SK-N-SH (cell line): ENCODE data around the gene CDC73. TPM values are rescaled to one million over a fixed set of nuclear protein-coding genes. Genes with fewer than 3 reads are reported as not detected.
"Not testable (repeated sequence)": the region's sequence is repeated elsewhere in the genome, so short reads cannot be mapped to it uniquely, and the experiment has no call there.

Experiments
- CTCF ChIA-PET: fragments of 300-600, 350-600 bp; formaldehyde crosslinking; extraction: SDS; loops from one replicate; lab custom pipeline; 2021; lab: Yijun Ruan, JAX
- POLR2A ChIA-PET: fragments of 350-600 bp; sonication (Branson Sonifier 250); formaldehyde crosslinking; extraction: SDS; loops from one replicate; lab custom pipeline; 2020; ENCODE audit warnings: antibody characterized with exemption, inconsistent platforms; lab: Yijun Ruan, JAX
- DNase-seq: peaks from one replicate; pipeline ENCODE4 v3.0.0; 2012
- H2AFZ ChIP-seq: fragments of 200-600 bp; sonication (generic); 2 replicates; pipeline ENCODE4 v1.8.1; 2016; ENCODE audit warnings: antibody characterized with exemption, mild to moderate bottlenecking, low read depth
- H3F3A ChIP-seq: fragments of 200-600 bp; sonication (generic); replicated peaks from 2 replicates; pipeline ENCODE3; 2016; ENCODE audit warnings: antibody characterized with exemption, mild to moderate bottlenecking; ENCODE audit not compliant: insufficient read depth
- H3K27ac ChIP-seq, 2 experiments: fragments of 200-500 bp in 1 of 2; fragments of 200-600 bp in 1 of 2; sonication (Bioruptor generic) in 1 of 2; sonication (generic), shearing (Covaris generic) in 1 of 2; 2 replicates each; pipeline versions ENCODE4 v1.5.1 to v1.6.1; 2014 to 2016; ENCODE audit warnings: low read depth in 2 of 2, inconsistent platforms in 1 of 2, low read length in 1 of 2, mild to moderate bottlenecking in 1 of 2, mixed read lengths in 1 of 2
- H3K27me3 ChIP-seq: fragments of 200-600 bp; sonication (generic), shearing (Covaris generic); 2 replicates; pipeline ENCODE4 v1.6.1; 2016; ENCODE audit warnings: mixed run types; ENCODE audit not compliant: insufficient read depth
- H3K36me3 ChIP-seq, 2 experiments: fragments of 200-500 bp in 1 of 2; fragments of 200-600 bp in 1 of 2; sonication (Bioruptor generic) in 1 of 2; sonication (generic) in 1 of 2; replicated peaks in 1 of 2; 2 replicates each; pipeline versions ENCODE3 to v1.5.1; 2014 to 2016; ENCODE audit warnings: low read length in 1 of 2, mild to moderate bottlenecking in 1 of 2; ENCODE audit not compliant: insufficient read depth in 2 of 2, control insufficient read depth in 1 of 2
- H3K4me1 ChIP-seq, 2 experiments: fragments of 200-500 bp in 1 of 2; fragments of 200-600 bp in 1 of 2; sonication (Bioruptor generic) in 1 of 2; sonication (generic), shearing (Covaris generic) in 1 of 2; 2 replicates each; pipeline versions ENCODE4 v1.5.1 to v1.6.1; 2014 to 2016; ENCODE audit warnings: low read depth in 1 of 2, low read length in 1 of 2, mixed run types in 1 of 2; ENCODE audit not compliant: insufficient read depth in 2 of 2, control insufficient read depth in 1 of 2
- H3K4me2 ChIP-seq: fragments of 200-600 bp; sonication (generic), shearing (Covaris generic); 2 replicates; pipeline ENCODE4 v1.6.1; 2017; ENCODE audit warnings: mixed run types
- H3K4me3 ChIP-seq, 2 experiments: fragments of 200-500 bp in 1 of 2; fragments of 200-600 bp in 1 of 2; sonication (Bioruptor generic) in 1 of 2; sonication (generic), shearing (Covaris generic) in 1 of 2; 2 replicates each; pipeline versions ENCODE4 v1.5.1 to v1.8.1; 2014 to 2016; ENCODE audit warnings: low read depth in 2 of 2, inconsistent platforms in 1 of 2, low read length in 1 of 2, mild to moderate bottlenecking in 1 of 2, mixed read lengths in 1 of 2, moderate library complexity in 1 of 2
- H3K79me2 ChIP-seq: fragments of 200-600 bp; sonication (generic); 2 replicates; pipeline ENCODE4 v1.8.1; 2017; ENCODE audit warnings: mild to moderate bottlenecking; ENCODE audit not compliant: insufficient read depth
- H3K9ac ChIP-seq: fragments of 200-600 bp; sonication (generic); 2 replicates; pipeline ENCODE4 v1.6.1; 2017; ENCODE audit warnings: mixed run types
- H3K9me2 ChIP-seq: fragments of 200-600 bp; sonication (generic); 2 replicates; pipeline ENCODE4 v1.6.1; 2017; ENCODE audit warnings: mixed run types
- H3K9me3 ChIP-seq: fragments of 200-600 bp; sonication (generic); 2 replicates; pipeline ENCODE4 v1.6.1; 2017; ENCODE audit warnings: mixed run types, mild to moderate bottlenecking, moderate library complexity
- H4K20me1 ChIP-seq: fragments of 200-600 bp; sonication (generic); 2 replicates; pipeline ENCODE4 v1.6.1; 2017; ENCODE audit warnings: mild to moderate bottlenecking, mixed run types; ENCODE audit not compliant: insufficient read depth
- CTCF ChIP-seq: fragments of 200-600 bp; sonication (generic); IDR thresholded peaks from 2 replicates; pipeline ENCODE4 v1.6.1; 2017; ENCODE audit warnings: antibody characterized with exemption, mild to moderate bottlenecking, moderate library complexity
- ELF1 ChIP-seq: IDR thresholded peaks from 2 replicates; pipeline ENCODE4 v1.4.0; 2012
- EP300 ChIP-seq, 2 experiments: IDR thresholded peaks; 2 replicates each; pipeline versions ENCODE4 v1.4.0 to v1.6.1; 2012; ENCODE audit warnings: borderline replicate concordance in 1 of 2, low read depth in 1 of 2, low read length in 1 of 2
- EZH2phosphoT487 ChIP-seq: fragments of 200-600 bp; sonication (generic); IDR thresholded peaks from 2 replicates; pipeline ENCODE4 v1.6.1; 2017; ENCODE audit warnings: low read depth, mixed run types, mild to moderate bottlenecking, antibody characterized with exemption, moderate library complexity, borderline replicate concordance
- GABPA ChIP-seq: IDR thresholded peaks from 2 replicates; pipeline ENCODE4 v1.4.0; 2012; ENCODE audit warnings: low read depth, mild to moderate bottlenecking
- GATA2 ChIP-seq: sonication (generic); formaldehyde crosslinking; IDR thresholded peaks from 2 replicates; pipeline ENCODE4 v1.5.0; 2020; ENCODE audit warnings: mild to moderate bottlenecking, missing genetic modification reagents
- IRF3 ChIP-seq: fragments of 150-350 bp; IDR thresholded peaks from 2 replicates; pipeline ENCODE4 v1.6.1; 2016; ENCODE audit warnings: mild to moderate bottlenecking, low read depth, low read length
- JUND ChIP-seq: IDR thresholded peaks from 2 replicates; pipeline ENCODE4 v1.4.0; 2012
- NFIC ChIP-seq: IDR thresholded peaks from 2 replicates; pipeline ENCODE4 v1.4.0; 2012; ENCODE audit warnings: borderline replicate concordance
- NRF1 ChIP-seq: IDR thresholded peaks from 2 replicates; pipeline ENCODE4 v1.6.1; 2012; ENCODE audit warnings: low read depth, mild to moderate bottlenecking, low read length
- POLR2AphosphoS5 ChIP-seq: IDR thresholded peaks from 2 replicates; pipeline ENCODE4 v1.6.1; 2012; ENCODE audit warnings: low read depth, low read length
- RAD21 ChIP-seq: IDR thresholded peaks from 2 replicates; pipeline ENCODE4 v1.6.1; 2012; ENCODE audit warnings: mild to moderate bottlenecking, low read length
- RCOR1 ChIP-seq: fragments of 150-350 bp; IDR thresholded peaks from 2 replicates; pipeline ENCODE4 v1.6.1; 2017; ENCODE audit warnings: antibody characterized with exemption, low read length
- RFX5 ChIP-seq: IDR thresholded peaks from 2 replicates; pipeline ENCODE4 v1.6.1; 2012; ENCODE audit warnings: mild to moderate bottlenecking, improper control_type of control experiment, low read length
- SMC3 ChIP-seq: IDR thresholded peaks from 2 replicates; pipeline ENCODE4 v1.6.1; 2012; ENCODE audit warnings: low read depth, low read length, improper control_type of control experiment
- TCF12 ChIP-seq: IDR thresholded peaks from 2 replicates; pipeline ENCODE4 v1.4.0; 2012
- TEAD4 ChIP-seq: IDR thresholded peaks from 2 replicates; pipeline ENCODE4 v1.4.0; 2012; ENCODE audit warnings: mild to moderate bottlenecking, borderline replicate concordance; ENCODE audit not compliant: insufficient read depth
- USF2 ChIP-seq: fragments of 150-350 bp; IDR thresholded peaks from 2 replicates; pipeline ENCODE4 v1.6.1; 2017; ENCODE audit warnings: antibody characterized with exemption, low read length, low read depth, borderline replicate concordance
- ZBTB33 ChIP-seq: IDR thresholded peaks from 2 replicates; pipeline ENCODE4 v1.4.0; 2012; ENCODE audit warnings: low read depth, borderline replicate concordance
- WGBS: methylation state at CpG from one replicate; pipeline ENCODE4 v1.1.6; 2017; ENCODE audit warnings: low lambda C conversion rate; 5-methylcytosine and 5-hydroxymethylcytosine counted together
- polyA plus RNA-seq, 3 experiments: library from polyadenylated mRNA; depleted of rRNA; stranded (reverse); fragments of >200 nt; gene quantifications; 2 replicates each; pipeline ENCODE4 v1.2.3, GENCODE V29; 2012

CDC73 gene
- polyA plus RNA-seq, 1 of the 3 experiments (the other 2 are of a cell fraction): 13.4 TPM

GRCh38 chr1:193222056-193222615, 100.3 kb downstream of the CDC73 start (continued):
- TF ChIP-seq EP300 (IDR thresholded peaks at IDR 0.05; ENCODE audit: borderline replicate concordance in 1 of 2, low read depth in 1 of 2, low read length in 1 of 2): no peak
- no peak for TF ChIP-seq CTCF
- TF ChIP-seq ZBTB33: no peak
- no peak for TF ChIP-seq GABPA
- no peak for TF ChIP-seq TCF12
- no peak for TF ChIP-seq RAD21
- no peak for TF ChIP-seq USF2
- TF ChIP-seq NRF1: no peak
- TF ChIP-seq, all 33 proteins: peak for 0

- WGBS: 91% methylated on average over 3 of the region's 3 CpGs
- Histone ChIP-seq H3K27me3 (no peaks in the 10 kb centered on the region), H3K36me3 (peaks cover 12 to 38% of the 10 kb centered on the region in 2 experiments), H2AFZ (no peak overlapping the region), H3K27ac (no peak overlapping the region), H3K4me3 (no peak overlapping the region), H3K9me3 (no peaks in the 10 kb centered on the region), H3F3A (peaks cover 4% of the 10 kb centered on the region), H3K79me2 (peaks cover 21% of the 10 kb centered on the region), H3K9ac (no peak overlapping the region), H3K4me1 (no peaks in the 10 kb centered on the region), H3K4me2 (no peak overlapping the region), H4K20me1 (no peaks in the 10 kb centered on the region)
- DNase-seq: no peak
- POLR2A ChIA-PET: no interaction called here
- TF ChIP-seq POLR2AphosphoS5 (no peak), EZH2phosphoT487 (no peak), RAD21 (no peak), GATA2 (no peak), RCOR1 (no peak), JUND (no peak), NFIC (no peak), ZBTB33 (no peak), RFX5 (no peak), IRF3 (no peak), ELF1 (no peak), SMC3 (no peak), TEAD4 (no peak), TCF12 (no peak), EP300 (IDR thresholded peaks at IDR 0.05; ENCODE audit: borderline replicate concordance in 1 of 2, low read depth in 1 of 2, low read length in 1 of 2) (no peak)
- TF ChIP-seq, all 33 proteins: peak for 0
- CTCF ChIA-PET: no interaction called here
- no peaks in the 10 kb centered on the region for H3K9me2 ChIP-seq
Measured at GRCh38 chr1:193229136-193229535, 107.3 kb downstream of the CDC73 start.

- H3F3A ChIP-seq, H3K4me3 ChIP-seq, H3K9ac ChIP-seq, DNase-seq, H3K4me1 ChIP-seq, H4K20me1 ChIP-seq, H3K27me3 ChIP-seq, H3K4me2 ChIP-seq, H3K9me2 ChIP-seq, POLR2A ChIA-PET, H3K27ac ChIP-seq, H2AFZ ChIP-seq, H3K9me3 ChIP-seq: not testable (repeated sequence)
- H3K36me3 ChIP-seq: peaks cover 27 to 40% of the 10 kb centered on the region in 2 experiments
- CTCF ChIA-PET: interaction anchor here (0.9 kb wide), 1 partner anchor 11 kb away, joined by 3 read pairs; no protein-coding TSS in a partner anchor
- H3K79me2 ChIP-seq: peaks cover 12% of the 10 kb centered on the region; the same call in 1 of the 2 replicates
Measured at GRCh38 chr1:193231146-193231545, 109.3 kb downstream of the CDC73 start.
